HG03442 (cell line): ENCODE results near the gene LPIN1.
A peak's percentile ranks its signal among the peaks of the same experiment; 100 is the strongest.
"Not testable (repeated sequence)": the region's sequence is repeated elsewhere in the genome, so short reads cannot be mapped to it uniquely, and the experiment has no call there.

Experiments used
- ATAC-seq: cut with Tn5 transposase; IDR thresholded peaks from one replicate; pipeline ENCODE4 v1.9.1; 2021; ENCODE audit warnings: mild to moderate bottlenecking, moderate library complexity; ENCODE audit not compliant: unreplicated experiment

LPIN1 gene

GRCh38 chr2:11829324-11829946 is 83.0 kb downstream of the LPIN1 start:
- ATAC-seq = peak; percentile 23

DNA sequence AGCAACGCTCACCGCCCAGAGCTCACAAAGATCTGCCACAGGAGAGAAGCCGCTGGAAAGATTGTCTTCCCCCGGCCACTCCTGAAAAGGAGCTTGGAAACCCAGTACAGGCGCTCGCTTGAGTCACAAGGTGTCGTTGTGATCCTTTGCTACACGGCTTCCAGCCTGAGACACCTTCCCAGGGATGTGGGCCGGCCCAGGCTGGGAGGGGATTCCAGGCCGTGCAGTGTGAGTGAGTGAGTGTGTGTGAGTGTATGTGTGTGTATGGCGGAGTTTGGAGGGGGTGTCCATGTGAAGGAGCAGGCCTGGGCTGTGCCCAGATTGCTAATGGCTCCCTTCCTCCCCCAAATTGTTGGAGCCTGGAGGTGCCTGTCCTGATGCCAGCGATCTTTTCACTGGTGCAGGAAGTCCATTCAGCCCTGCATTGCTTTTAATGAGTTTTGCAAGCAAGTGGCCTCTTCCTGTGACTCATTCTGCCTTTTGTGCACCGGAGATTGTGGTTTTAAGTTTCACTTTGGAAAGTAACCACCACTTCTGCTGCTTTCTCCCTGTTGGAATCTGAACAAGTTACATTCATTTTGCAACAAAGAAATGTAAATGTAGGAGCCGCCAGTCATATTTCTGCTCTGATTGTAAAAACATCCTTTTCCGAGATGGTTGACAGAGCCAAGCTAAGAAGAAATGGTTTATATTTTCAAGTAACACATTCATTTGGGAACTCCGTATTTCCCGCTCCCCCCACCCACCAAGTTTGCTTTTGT is 83.7 kb downstream of the LPIN1 start:
- ATAC-seq = peak; percentile 71

DNA sequence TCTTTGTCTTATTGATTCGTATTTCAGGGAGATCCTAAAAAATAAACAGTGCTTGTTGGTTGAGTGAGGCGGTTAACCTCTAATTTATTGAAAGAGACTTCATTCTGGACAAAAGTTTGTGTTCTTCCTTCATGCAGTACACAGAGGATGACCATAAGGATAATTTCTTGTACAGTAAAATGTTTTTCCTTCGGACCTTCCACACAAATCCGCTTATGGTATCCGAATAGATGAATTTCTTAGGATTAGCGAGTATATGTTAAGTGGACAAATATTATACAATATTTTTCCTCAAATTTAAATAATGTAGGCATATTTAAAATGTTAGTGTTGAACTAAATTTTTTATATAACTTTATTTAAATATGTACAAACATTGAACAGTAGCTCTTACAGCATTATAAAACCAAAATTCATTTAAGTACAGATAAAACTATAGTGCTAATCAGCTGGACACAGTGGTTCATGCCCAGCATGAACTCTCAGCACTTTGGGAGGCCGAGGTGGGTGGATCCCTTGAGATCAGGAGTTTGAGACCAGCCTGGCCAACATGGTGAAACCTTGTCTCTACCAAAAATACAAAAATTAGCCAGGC is 84.4 kb downstream of the LPIN1 start:
- no peak for ATAC-seq

- no peak for ATAC-seq
Observed at GRCh38 chr2:11831415-11831814, 85.0 kb downstream of the LPIN1 start.

GRCh38 chr2:11832531-11832930 is 86.1 kb downstream of the LPIN1 start:
- no peak for ATAC-seq

DNA sequence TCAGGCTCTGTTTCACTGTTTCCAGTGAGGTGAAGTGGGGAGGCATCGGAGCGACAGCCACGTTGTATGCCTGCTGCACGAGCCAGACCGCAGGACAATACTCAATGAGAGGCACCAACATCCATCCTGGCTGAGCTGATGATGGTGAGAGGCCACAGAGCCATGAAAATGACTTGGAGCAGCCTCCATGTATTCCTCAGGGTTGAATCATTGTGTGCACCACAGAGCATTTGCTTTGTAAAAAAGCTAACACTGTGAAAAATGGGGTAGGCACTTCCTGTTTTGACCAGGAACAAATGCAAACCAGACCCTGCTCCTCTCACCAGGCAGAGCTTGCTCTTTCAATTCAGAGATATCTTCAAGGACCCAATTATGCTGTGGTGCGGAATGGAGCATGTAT is 87.2 kb downstream of the LPIN1 start:
- no peak for ATAC-seq

DNA sequence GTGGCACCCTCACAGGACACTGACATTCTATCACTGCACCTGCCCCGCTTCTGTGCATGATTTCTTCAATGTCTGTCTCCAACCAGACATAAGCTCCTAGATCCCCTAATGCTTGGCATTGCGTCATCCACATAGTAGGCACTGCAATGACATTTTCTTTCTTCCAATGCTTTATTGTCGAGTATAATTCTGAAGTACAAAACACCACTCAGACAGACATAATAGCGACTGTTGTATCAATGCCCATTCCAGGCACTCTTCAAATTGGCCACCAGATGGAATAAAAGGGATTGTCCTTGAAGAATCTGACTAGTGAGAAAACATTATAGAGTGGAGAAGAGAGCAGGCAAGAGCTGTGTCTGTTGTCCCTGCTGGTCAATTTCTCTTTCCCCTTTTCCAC is 89.0 kb downstream of the LPIN1 start:
- no peak for ATAC-seq

DNA sequence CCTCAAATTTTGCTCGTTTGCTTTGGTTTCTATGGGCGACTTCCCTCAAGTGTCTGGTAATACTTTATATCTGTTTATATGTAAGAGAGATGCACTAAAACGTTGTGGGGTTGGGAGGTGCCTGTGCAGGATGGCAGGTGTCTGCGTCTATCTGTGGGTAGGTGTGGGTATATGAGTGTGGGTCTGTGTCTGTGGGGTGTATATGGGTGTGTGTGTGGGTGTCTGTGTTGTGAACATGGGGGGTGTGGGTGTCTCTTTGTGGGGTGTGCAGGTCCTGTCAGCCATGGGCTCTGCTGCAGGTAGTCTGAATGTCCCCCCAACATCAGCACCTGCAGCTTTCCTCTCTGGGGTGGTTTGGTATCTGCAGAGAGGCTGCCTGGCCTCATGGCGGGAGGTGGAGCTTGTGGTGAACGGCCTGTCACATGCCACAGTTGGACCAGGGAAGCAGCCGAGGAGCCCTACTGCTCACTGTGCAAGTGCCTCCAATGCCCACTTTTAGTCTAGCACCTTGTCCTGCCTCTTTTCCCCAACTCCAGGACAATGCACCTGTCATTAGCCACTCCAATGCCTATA is 90.3 kb downstream of the LPIN1 start:
- ATAC-seq = no peak

DNA sequence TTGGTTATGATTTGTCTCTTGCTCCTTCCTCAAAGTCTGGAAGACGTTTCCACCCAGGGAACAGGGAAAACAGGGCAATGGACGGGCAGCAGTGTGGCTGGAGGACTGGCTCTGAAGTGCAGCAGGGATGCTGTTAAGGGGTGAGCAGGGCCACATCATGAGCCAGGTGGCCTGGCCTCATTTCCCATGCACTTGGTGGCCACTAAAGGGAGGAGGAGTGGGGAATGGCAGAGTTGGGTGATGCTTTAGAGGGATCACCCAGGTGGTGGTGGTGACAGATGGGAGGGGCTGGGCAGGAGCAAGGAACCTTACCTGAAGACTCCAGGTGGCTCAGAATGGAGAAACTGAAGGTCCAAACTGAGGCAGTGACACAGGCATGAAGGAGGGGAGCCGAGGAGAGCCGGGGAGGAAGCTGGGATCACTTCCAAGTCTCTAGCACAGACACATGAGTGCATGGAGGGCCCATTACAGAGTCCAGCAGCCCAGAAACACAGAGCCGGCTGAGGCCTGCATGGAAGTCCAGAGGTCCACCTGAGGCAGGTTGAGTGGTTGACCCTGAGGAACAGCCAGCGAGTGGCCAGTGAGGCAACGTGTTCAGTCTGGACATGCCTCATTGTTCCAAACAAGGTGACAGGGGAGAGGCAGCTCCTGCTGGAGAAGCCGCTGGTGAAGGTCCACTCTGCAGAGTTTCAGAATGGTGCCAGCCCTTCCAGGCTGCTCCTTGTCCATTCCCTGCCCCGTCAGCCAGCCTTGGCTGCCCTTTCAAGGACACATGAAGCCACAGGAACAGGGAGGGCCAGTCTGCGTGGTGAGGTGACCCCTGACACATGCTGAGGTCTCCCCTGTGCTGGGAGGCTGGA is 91.7 kb downstream of the LPIN1 start:
- no peak for ATAC-seq

DNA sequence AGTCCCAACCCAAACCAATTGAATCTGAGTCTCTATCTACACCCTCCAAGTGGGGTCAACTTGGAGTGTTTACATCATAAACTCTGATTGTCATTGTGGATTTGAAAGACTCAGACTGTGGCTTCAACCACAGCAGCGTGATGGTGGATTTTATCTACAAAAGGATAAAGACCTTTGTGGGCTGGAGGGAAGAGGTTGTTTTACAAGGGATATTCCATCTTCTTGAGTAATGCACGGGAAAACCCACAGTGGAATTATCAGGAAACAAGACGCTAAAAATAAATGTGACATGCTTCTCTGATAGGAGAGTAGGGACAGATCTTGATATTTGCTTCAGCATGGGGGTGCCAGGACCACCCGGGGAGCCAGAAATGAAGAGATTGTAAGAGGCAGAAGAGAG is 93.5 kb downstream of the LPIN1 start:
- no peak for ATAC-seq

DNA sequence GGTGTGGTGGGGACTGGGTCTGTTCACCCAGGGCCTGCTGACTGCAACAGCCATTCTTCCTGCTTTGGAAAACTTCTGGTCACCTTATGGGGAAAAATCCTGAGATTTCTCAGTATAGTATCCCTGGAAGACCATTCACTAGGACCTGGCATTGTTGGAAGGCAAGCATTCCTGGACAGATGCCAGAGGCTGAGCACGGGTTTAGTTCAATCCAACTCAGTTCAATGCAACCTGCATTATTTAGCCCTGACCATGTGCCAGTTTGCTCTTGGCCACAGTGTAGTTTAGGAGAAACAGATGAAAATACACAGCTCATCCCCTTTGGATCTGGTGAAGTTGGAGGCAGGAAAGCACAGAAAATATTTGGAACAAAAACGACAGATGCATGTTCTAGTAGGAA is 95.9 kb downstream of the LPIN1 start:
- no peak for ATAC-seq

GRCh38 chr2:11844798-11845197 is 98.4 kb downstream of the LPIN1 start:
- not testable (repeated sequence) for ATAC-seq

- ATAC-seq = not testable (repeated sequence)
Observed at GRCh38 chr2:11847935-11848334, 101.5 kb downstream of the LPIN1 start.

- no peak for ATAC-seq
Observed at GRCh38 chr2:11850082-11850481, 103.7 kb downstream of the LPIN1 start.

- no peak for ATAC-seq
Observed at GRCh38 chr2:11852526-11853196, 106.2 kb downstream of the LPIN1 start.

GRCh38 chr2:11853197-11853588 is 106.8 kb downstream of the LPIN1 start:
- no peak for ATAC-seq

- no peak for ATAC-seq
Observed at GRCh38 chr2:11855064-11855760, 108.8 kb downstream of the LPIN1 start.

DNA sequence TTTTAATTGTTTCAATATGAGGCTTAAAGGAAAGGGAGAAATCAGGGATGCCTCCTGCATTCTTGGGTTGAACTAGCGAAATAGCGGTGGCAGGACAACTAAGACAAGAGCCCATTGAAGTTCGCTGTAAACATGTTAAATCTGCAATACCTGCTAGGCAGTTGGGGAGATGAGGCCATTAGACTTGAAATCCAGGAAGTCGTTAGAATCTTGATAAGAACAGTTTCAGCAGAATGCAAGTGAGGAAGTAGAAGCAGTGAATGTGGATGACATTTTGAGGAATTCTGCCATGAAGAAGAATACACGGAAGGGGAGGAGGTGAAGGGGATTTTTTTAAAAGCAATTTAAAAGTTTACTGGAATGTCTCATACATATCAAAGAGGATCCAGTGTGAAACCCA is 109.7 kb downstream of the LPIN1 start:
- no peak for ATAC-seq

GRCh38 chr2:11858883-11859282 is 112.5 kb downstream of the LPIN1 start:
- ATAC-seq = no peak

DNA sequence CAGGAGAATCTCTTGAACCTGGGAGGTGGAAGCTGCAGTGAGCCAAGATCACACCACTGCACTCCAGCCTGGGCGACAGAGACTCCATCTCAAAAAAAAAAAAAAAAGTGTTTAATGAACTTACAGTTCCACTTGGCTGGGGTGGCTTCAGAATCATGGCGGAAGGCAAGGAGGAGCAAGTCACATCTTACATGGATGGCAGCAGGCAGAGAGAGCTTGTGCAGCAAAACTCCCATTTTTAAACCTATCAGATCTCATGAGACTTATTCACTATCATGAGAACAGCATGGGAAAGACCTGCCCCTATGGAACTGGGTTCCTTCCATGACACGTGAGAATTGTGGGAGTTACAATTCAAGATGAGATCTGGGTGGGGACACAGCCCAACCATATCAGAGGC is 113.5 kb downstream of the LPIN1 start:
- ATAC-seq = not testable (repeated sequence)
